ENCODE data around the gene ZNF211.

DNA sequence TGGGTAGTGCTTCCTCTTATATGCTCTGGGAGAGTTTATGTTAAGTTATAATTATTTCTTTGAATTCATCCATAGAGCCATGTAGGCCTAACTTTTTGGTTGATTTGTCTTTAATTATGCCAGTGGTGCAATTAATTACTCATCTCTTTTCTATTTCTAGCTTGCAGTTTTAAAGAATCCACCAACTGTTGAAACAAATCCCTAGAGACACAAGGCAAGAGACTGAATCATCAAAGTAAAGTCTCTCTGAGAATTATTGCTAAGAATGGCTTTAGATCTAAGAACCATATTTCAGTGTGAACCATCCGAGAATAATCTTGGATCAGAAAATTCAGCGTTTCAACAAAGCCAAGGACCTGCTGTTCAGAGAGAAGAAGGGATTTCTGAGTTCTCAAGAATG lies 42.9 kb downstream of the ZNF211 start:
- TF ChIP-seq POLR2A (IDR thresholded peaks at IDR 0.05; ENCODE audit: low read length) (no peak), GATA1 (IDR thresholded peaks at IDR 0.05; ENCODE audit: low read depth, low read length) (no peak)
